ENCODE results near the gene FGD5.

FGD5 gene

GRCh38 chr3:14824646-14825045 lies 5.9 kb downstream of the FGD5 start:
- no peak for DNase-seq (ENCODE audit: low spot score)

DNA sequence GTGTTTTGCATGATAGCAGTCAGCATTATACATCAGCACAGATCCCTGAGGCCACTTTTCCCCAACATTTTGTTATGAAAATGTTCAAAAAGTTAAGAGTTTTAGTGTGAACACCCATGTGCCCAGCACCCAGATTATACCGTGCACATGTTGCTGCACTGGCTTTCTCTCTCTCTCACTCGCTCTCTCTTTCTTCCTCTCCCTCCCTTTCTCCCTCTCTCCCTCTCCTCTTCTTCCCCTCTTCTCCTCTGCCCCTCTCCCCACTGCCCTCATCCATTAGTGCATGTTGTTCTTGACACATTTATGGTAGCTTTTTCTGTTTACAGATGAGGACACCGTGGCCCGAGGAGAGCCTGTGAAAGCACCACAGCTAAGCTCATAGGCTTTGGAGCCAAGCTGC lies 7.3 kb downstream of the FGD5 start:
- no peak for DNase-seq (ENCODE audit: low spot score)

- no peak for DNase-seq (ENCODE audit: low spot score)
Measured at GRCh38 chr3:14827776-14828175, 9.0 kb downstream of the FGD5 start.

DNA sequence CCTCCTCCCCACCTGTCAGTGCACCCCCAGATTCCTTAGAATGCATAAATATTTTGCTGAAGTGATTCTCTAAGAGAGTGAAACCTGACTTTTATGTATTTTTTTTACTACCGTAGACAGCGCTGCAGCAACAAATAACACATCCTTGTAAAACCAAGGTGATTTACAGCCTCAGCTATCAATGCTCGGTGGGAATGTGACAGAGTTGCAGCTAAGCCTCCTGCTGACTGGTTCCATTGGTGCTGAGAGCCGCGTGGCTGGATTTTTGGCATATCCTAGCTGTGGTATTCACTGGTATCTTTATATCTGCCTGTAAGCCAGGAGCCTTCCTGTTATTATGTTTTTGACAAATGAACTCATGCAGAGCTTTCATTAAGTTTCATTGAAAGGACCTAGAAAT lies 11.0 kb downstream of the FGD5 start:
- no peak for DNase-seq (ENCODE audit: low spot score)

GRCh38 chr3:14831916-14832450 lies 13.2 kb downstream of the FGD5 start:
- no peak for DNase-seq (ENCODE audit: low spot score)

- no peak for DNase-seq (ENCODE audit: low spot score)
Measured at GRCh38 chr3:14832975-14833722, 14.4 kb downstream of the FGD5 start.

DNA sequence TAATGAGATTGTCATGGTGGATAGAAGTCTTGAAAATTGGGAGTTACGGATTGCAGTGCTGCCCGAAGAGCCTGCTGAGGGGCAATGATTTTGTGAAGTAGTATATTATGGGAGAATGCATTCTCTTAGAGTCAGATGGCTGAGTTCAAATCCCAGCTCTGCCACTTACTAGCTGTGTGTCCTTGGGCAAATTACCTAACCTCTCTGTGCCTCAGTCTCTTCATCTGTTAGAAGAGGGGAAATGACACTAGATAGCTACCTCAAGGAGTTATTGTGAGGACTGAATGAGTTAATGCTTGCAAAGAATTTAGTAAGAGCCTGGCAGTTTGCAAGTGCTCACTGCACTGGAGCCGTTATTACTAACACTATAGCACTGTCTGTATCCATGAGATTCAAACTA lies 15.4 kb downstream of the FGD5 start:
- DNase-seq (ENCODE audit: low spot score), result no peak

- no peak for DNase-seq (ENCODE audit: low spot score)
Measured at GRCh38 chr3:14834807-14835466, 16.2 kb downstream of the FGD5 start.

DNA sequence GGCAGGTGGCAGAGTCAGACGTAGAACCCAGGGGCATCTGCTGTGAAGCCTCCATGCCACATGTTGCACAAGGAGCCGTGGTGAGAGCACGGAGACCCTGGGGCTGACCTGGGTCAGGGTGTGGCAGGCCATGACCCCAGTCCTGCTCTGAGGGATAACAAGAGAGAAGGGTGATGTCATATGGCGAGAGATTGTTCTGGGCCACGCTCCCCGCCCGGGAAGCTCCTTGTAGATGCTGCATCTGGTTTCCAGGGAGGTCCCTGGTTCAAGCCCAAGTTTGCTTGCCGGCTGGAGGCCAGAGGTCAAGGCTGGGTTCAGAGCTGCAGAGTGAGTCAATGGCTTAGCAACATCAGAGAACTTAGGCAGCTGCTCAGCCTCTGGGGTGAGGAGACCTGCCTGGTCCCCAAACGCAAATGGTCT lies 17.3 kb downstream of the FGD5 start:
- no peak for DNase-seq (ENCODE audit: low spot score)

GRCh38 chr3:14837186-14837877 lies 18.6 kb downstream of the FGD5 start:
- DNase-seq (ENCODE audit: low spot score), result no peak

DNA sequence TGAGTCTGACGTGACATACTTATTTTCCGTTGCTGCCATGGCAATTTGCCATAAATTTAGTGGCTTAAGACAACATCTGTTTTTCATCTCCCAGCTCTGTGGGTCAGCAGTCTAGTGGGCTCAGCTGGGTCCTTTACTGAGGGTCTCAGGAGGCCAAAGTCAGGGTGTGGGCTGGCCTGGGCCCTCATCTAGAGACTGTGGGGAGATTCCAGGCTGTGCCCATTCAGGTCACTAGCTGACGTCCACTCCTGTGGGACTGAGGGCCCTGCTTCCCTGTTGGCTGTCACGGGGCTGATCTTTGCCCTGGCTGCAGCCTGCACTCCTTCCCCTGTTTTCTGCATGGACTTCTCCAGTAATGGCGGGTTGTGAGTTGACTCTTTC lies 19.1 kb downstream of the FGD5 start:
- DNase-seq (ENCODE audit: low spot score), result no peak

GRCh38 chr3:14839236-14839635 lies 20.5 kb downstream of the FGD5 start:
- no peak for DNase-seq (ENCODE audit: low spot score)

DNA sequence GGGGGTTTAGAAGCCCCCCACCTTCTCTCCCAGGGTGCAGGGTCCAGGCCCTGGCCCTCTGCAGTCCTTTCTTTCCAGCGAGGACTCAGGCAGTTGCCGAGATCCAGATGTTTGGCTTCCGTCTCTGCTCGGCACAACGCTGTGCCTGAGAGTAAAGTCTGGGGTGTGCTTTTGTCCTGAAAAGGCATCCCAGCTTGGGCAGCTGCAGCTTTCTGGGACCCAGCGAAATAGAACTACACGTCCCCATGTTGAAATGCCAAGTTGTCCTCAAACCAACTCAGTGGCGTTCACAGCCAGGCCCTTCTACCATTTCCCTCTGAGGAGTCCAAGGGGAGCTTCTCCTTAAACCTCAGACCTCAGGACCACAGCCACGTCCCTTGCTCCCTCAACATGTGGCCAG lies 23.1 kb downstream of the FGD5 start:
- no peak for DNase-seq (ENCODE audit: low spot score)

DNA sequence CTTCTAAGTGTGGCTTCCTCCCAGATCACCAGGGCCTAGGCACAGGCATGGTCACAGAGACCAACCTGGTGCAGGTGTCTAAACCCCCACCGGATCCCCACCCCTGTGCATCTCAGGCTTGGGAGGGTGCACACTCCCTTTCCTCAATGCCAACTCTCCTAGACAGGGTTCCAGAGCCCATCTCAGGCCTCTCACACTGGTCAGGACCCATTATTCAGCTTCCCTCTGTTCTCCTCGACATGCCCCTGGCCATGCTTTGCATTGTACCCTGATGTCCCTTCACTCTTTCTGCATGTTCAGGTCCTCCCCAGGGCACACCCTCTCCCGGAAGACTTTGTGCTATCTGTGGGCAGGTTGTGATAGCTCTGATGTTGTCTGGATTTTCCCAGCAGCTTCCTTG lies 23.5 kb downstream of the FGD5 start:
- DNase-seq (ENCODE audit: low spot score), result no peak

DNA sequence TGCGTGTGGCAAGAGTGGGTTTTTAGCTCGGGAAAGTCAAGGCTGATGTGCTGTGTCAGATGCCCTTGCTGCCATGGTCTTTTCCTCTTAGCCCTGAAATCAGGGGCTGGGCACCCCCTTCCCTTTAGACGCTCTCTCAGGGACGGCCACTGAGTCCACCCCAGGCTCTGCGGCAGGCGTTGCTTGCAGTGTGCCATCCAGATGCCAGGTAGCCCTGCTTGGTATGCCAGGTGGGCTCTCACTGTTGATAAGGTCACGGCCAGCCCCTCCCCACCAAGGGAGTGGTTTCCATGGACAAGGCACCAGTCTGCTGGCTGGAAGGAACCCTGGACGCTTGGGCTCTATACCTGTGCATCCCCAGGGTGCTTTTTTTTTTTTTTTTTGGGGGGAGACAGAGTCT lies 24.6 kb downstream of the FGD5 start:
- DNase-seq (ENCODE audit: low spot score), result no peak

DNA sequence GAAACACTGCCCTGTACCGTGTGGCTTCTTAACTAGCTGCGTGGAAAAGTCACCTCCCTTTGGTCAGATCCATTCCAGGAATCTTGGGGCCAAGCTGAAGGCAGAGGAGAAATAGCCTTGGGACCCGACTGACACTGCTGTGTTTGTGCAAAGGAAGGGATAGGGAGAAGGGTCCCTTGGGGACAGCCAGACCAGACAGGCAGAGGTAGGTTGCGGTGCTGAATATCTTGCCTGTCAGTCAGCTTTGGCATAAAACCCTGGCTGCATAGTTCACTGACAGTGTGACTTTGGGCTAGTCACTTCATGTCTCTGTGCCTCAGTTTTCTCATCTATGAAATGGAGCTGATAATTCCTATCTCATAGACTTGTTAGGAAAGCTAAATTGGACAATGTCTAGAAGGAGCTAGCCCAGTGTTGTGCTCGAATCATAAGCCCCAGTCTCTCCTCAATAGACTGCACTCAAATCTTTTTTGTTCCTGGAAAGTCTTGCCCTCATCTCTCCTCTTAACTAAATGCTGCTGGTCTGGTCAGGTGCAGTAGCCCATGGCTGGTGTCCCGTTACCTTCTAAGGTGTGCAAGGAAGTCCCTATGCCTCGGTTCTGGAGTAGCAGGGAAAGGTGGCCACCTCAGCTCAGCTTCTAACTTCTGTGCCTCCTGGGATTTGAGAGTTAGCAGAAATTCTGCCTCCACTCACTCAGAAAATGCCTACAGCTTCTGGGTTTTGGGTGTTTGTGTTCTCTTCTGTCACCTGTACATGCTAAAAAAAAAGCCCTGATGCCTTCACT lies 25.8 kb downstream of the FGD5 start:
- no peak for DNase-seq (ENCODE audit: low spot score)

DNA sequence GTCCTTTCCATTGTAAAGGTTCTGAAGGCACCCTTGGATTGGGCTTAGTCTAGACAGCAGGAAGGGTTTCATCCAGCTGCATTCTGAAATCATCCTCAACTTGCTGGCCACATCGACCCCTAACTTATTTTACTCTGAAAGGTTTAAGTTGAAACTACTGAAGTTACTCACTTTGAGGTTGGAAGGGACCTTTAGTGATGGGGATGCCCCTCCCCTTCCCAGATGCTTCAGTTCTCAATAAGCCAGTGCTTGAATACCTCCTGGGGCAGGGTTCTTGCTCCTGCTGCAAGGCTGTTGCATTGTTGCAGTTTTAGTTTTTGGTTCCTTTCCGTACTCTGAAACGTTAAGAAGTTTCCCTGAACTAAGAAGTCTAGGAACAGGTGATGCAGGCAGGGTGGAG lies 26.4 kb downstream of the FGD5 start:
- no peak for DNase-seq (ENCODE audit: low spot score)

GRCh38 chr3:14845826-14846225 lies 27.1 kb downstream of the FGD5 start:
- DNase-seq (ENCODE audit: low spot score), result no peak

DNA sequence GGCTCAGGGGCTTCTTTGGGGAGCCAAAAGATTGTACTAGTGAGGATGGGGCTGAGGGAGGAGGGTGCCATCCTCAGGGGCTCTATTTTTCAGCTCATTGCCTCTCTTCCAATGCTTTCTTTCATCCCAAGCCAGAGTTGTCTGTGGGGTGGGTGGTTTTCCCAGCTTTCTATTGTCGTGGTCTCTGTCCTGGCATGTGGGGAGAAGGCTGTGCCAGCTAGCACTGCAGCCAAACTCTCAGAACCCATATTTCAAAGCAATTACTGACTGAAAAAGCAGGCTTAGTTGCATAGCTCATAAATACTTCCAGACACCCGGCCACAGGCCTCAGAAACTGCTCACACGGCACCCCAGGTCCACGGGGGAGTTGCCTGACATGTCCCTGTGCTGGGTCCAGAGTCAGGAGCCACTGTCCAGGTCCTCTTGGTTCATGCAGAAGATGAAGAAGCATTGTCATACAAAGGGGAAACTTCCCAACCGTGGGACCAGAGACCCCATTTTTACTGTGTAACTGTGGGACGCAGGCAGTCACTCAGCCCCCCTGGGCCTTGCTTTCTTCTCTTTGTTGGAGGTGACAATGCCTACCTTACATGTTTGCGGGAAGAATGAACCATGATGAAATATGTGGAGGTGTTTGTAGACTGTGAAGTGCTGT lies 27.6 kb downstream of the FGD5 start:
- no peak for DNase-seq (ENCODE audit: low spot score)

DNA sequence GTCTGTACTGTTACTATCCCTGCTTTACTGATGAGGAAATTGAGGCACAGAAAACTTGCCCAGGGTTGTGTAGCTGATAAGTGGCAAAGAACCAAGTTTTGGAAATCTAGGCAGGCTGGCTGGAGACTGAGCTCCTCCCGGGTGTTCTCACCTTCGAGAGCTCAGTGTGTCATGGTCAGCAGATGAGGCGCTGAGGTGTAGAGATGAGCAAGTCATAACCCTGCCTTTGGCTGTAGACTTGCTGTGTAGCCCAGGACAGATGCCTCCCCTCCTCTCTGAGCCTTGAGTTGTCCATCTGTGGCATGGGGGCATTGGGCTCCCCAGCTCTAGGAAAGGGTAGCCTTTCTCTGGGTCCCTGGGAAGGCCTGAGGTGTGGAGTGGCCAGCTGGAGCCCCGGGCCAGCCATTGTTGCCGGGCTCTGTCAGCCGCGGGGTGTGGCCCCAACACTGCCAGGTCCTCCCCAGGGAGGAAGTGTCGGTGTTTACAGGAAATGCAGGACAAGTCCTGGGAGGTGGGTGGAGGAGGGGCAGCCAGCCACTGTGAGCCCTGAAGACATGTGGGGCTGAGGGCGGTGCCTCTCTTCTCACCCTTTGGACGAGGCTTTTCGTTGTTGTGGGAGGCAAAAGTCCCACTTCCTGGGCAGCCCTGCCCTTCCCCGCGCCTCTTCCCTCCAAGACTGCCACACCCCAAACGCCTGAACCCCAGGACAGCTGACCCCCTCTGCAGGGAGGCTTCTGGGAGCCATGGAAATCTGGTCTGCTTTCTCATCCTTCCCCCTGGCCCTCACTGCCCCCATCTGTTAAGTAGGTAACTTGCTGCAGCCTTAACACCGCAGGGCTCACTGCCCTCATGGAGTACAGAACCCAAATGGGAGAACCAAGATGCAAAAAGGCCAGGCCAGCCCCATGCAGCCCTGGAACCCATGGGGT lies 29.1 kb downstream of the FGD5 start:
- DNase-seq (ENCODE audit: low spot score), result no peak

GRCh38 chr3:14848906-14849305 lies 30.1 kb downstream of the FGD5 start:
- no peak for DNase-seq (ENCODE audit: low spot score)

Data from AG20443 (cell line).